KBM-7 (cell line): Measurements from ENCODE around the gene GAMT.

Experiments used
- DNase-seq: peaks from one replicate; pipeline ENCODE4 v3.0.0-alpha.2; 2015
- in situ Hi-C: fragments of 300-500 bp; cut with MboI; formaldehyde crosslinking; loops from 2 replicates; pipeline ENCODE4 v1.14.3; 2020; ENCODE audit warnings: low sequenced_read_pairs, low pct_unique_long_range_greater_than_20kb, mixed read lengths

Gene GAMT

GRCh38 chr19:1407528-1408299 lies 6.4 kb upstream of the GAMT start, which contains the start of gene DAZAP1:
TSS of gene DAZAP1 (plus strand) at chr19:1407586. CDS start at chr19:1407774, 188 bp downstream.
- no peak for DNase-seq
- in situ Hi-C loops = no loop called here

GRCh38 chr19:1406774-1407527 lies 5.6 kb upstream of the GAMT start:
- peak; percentile 99 for DNase-seq
- in situ Hi-C loops = no loop called here

DNA sequence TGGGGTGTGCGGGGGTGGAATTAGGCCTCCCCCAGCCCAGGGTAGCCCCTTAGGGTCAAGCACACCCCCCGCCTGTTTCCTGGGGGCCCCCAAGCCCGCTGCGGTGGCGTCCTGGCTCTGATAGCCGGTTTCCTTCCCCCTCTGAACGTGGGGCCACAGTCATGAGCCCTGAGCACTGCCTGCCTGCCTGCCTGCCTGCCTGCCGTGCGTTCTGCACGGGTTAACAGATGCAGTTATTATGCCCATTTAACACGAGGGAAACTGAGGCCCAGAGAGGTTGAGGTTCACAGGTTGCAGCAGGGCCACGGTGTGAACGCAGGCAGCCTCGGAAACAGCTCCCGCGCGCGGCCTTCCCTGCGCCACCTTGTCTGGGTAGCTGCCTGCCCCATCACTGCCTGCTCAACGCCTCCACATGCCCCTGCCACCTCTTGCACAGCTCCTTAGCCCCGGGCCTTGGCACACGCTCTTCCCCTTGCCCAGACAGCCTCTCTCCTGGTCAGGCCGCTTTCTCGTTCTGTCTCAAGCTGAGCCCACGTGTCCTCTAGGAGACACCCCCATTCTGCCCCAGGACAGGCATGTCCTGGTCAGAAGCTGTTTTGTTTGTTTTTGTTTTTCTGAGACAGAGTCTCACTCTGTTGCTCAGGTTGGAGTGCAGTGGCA lies 1.2 kb upstream of the GAMT start:
- no peak for DNase-seq
- in situ Hi-C loops = no loop called here

DNA sequence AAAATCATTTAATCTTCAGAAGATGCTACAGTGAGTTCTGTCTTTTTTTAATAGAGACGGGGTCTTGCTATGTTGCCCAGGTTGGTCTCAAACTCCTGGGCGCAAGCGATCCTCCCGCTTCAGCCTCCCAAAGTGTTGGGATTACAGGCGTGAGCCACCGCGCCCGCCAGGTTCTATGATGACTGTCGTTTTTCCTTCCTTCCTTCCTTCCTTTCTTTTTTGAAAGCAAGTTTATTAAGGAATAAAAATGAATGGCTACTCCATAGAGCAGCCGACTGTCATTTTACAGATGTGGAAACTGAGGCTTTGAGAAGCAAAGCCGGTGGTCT lies 511 bp upstream of the GAMT start:
- in situ Hi-C loops = no loop called here
- DNase-seq = no peak

GRCh38 chr19:1400281-1401137 lies 833 bp downstream of the GAMT start:
- in situ Hi-C loops = no loop called here
- peak; percentile 49 for DNase-seq

GRCh38 chr19:1399745-1400144 lies 1.6 kb downstream of the GAMT start:
- no peak for DNase-seq
- in situ Hi-C loops = no loop called here

- in situ Hi-C loops = no loop called here
- no peak for DNase-seq
Measured at GRCh38 chr19:1399079-1399478, 2.3 kb downstream of the GAMT start.

GRCh38 chr19:1397838-1398237 lies 3.5 kb downstream of the GAMT start:
- no peak for DNase-seq
- in situ Hi-C loops = no loop called here

GRCh38 chr19:1396768-1397679 lies 4.3 kb downstream of the GAMT start:
- in situ Hi-C loops = no loop called here
- DNase-seq = no peak

GRCh38 chr19:1396019-1396767 lies 5.1 kb downstream of the GAMT start:
- in situ Hi-C loops = no loop called here

DNA sequence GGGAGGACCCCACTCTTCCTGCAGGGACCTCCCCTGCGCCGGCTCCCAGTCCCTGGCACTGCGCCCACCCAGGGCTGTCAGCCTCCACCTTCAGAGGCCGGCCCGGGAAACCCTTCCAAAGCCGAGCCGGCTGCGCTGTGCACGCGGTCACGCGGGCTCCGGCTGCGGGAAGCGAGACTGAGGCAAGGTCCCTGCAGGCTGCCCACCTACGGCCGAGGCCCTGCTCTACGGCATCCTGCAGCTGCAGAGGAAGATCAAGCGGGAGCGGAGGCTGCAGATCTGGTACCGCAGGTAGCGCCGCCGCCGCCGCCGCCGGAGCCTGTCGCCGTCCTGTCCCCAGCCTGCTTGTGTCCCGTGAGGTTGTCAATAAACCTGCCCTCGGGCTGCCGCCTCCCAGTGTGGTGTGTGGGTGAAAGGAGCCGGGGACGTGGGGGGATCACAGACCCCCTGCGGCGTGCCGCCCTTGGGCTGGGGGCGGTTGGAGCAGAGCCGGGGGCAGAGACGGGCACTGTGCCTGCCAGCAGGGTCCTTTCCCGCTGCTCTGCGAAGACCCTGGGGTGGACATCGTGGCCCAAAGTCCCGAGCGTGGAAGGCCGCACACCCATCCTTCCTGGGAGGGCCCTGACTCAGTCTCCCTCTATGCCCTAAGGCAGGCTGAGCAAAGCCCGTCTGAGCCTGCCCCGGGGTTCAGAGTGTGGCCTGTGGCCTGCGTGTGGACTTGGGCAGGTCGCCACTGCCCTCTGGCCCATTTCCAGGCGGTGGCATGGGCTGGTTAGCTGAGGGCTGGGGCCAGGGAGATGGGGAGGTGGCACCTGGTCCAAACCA lies 5.9 kb downstream of the GAMT start:
- DNase-seq = no peak
- in situ Hi-C loops = no loop called here

More at GRCh38 chr19:1396019-1396767, 5.1 kb downstream of the GAMT start:
- DNase-seq = peak; percentile 44

DNA sequence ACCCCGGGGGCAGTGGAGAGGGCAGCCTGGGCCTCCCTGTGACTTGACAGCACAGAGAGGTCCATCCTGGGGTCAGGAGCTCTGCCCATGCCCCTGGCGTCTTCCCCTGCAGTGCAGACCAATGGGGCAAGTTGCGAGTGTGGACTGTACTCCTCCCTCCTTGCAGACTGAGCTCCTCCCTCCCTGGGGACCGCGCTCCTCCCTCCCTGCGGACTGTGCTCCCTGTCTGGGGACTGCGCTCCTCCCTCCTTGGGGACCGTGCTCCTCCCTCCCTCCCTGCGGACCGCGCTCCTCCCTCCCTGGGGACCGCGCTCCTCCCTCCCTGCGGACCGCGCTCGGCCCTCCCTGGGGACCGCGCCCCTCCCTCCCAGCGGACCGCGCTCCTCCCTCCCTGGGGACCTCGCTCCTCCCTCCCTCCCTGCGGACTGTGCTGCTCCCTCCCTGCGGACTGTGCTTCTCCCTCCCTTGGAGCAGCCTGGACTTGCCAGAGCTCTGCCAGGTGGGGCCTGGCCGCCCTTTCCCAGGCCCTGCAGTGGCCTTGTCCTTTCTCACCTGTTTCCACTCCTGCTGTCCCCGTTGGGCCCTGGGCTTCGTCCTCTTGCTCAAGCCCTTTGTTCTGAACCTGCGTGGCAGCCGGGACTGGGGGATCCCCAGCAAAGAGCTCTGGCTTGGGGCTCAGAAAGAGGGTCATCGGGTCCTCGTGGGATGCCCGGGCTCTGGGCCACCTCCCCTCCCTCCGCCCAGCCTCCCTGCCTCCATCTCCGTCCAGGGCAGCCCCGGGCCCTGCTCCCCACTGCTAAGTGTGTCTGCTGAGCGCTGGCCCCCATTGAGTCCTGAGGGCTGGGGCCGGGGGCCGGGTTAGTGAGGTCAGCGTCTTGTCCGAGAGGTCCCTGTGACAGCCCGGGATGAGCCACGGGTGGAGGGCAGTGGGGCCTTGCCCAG lies 6.8 kb downstream of the GAMT start:
- DNase-seq = no peak

GRCh38 chr19:1393841-1394240 lies 7.5 kb downstream of the GAMT start:
- in situ Hi-C loops = no loop called here
- DNase-seq = no peak

More for the DNA sequence above, 6.8 kb downstream of the GAMT start:
- in situ Hi-C loops = no loop called here

GRCh38 chr19:1392939-1393530 lies 8.3 kb downstream of the GAMT start:
- DNase-seq = no peak
- in situ Hi-C loops = no loop called here

GRCh38 chr19:1392407-1392806 lies 8.9 kb downstream of the GAMT start:
- in situ Hi-C loops = no loop called here
- DNase-seq = no peak
